Stimulated activated CD4-positive, alpha-beta T cell treated with anti-CD3 and anti-CD28 coated beads, Interleukin-4, amount 100 ng/mL, for 48 hours (primary cell): Measurements from ENCODE around the gene LYZL4.

Experiments used
- DNase-seq, 2 donors: peaks; one replicate each; pipeline ENCODE4 v3.0.0-alpha.2; 2020; ENCODE audit warnings: low read depth in 2 of 2

LYZL4 gene

GRCh38 chr3:42371776-42372175, 38.6 kb downstream of the LYZL4 start:
- DNase-seq: no peak

DNA sequence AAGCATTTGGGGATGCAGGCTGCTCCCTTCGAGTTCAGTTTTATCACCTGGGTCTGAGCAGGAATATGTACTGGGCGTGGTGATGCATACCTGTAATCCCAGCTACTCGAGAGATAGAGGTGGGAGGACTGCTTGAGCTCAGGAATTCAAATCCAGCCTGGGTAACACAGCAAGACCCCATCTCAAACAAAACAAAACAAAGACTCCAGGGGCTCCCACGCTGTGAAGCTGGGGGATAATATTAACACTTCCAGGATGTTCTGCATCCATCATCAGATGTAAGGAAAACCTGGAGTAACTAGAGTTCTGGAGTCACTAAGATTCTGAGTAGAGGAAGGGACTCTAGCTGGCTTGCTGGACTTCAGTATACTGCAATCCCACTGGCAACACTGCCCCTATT, 40.6 kb downstream of the LYZL4 start:
- no peak for DNase-seq

DNA sequence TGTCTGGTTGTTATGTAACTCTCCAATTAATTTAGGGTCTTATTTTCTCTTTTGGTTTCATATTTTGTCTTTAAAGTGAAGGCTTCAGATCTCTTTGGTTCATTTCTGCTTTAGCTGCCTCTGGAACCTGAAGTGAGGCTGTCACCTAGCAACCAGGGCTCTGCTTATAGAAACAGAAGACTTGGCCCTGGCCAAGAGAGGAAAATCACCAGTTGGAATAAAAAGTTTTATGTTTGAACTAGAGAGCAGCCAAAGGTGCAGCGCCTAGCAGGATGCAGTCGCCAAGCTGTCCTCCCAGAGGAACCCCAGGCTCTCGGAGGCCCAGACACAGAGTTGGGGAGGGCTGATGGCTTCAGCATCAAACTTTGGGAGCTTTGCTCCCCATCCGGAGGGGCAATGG, 41.1 kb downstream of the LYZL4 start:
- DNase-seq: no peak

DNA sequence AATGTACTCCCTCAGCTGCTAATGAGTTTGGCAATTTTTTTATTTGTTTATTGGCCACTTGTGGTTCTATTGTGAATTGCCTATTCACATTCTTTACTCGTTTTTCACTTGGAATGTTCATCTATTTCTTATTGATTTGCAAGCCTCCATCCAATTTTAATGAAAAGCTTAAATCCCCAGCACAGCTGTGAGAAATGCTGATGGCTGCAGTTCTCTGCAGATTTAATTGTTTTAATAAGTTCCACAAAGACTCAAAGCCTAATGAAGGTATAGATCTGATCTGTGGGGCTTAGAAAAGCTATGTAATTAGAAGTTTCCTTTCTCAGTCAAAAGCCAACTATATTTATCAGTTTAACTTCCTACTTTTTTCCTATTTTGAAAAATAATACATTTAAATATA, 41.5 kb downstream of the LYZL4 start:
- no peak for DNase-seq

DNA sequence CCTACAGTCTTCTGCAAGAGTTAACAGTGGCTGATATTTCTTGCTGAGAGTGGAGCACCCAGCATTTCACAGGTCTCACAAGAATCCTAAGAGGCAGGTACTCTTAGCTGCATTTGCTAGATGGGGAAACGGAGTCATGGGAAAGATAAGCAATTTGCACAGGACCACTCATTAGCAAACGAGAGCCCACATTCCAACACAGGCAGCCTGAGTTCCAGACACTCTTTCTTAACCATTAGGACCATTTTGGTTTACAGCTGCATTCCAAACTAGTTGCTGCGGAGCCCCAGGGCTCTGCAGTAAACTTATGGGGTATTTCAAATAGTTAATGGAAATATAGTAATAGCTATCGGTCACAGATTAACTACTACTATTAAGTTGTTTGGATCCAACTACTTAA, 42.5 kb downstream of the LYZL4 start:
- DNase-seq: no peak

DNA sequence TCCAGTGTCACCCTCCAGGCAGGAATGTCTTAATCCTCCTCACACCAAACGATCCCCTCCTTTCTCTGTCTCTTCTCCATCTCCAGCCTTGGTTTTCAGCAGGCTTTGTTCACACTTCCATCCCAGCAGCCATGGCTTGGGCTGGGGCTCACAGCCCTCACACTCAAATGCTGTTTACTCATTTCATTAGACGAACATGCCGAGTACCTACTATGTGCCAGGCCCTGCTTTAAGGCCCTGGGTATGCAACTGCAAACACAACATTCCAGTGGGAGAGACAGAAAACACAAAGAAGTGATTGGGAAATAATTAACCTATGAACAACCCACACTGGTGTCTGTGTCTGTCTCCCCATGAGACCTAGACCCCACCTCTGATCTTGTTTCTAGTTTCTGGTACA, 43.9 kb downstream of the LYZL4 start:
- DNase-seq: no peak

DNA sequence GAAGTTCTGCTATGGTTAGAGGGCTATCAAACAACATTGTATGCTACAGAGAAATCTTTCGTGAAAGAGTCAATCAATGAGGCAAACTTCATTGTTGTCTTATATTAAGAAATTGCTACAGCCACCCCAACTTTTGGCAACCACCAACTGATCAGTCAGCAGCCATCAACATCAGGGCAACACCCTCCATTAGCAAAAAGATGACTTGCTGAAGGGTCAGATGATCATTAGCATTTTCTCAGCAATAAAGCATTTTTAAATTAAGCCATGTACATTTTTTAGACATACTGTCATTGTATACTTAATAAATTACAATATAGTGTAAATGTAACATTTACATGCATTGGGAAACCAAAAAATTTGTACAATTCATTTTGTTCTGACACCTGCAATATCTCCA, 53.1 kb downstream of the LYZL4 start:
- DNase-seq: no peak

DNA sequence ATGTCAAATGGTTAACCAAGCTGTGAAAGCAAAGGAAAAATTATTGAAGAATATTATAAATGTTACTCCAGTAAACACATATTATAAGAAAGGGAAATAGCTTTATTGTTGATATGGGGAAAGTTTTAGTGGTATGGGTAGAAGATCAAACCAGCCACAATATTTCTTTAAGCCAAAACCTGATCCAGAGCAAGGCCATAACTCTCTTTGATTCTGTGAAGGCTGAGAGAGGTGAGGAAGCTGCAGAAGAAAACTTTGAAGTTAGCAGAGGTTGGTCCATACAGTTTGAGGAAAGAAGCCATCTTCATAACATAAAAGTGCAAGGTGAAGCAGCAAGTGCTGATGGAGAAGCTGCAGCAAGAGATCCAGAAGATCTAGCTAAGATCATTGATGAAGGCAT, 54.8 kb downstream of the LYZL4 start:
- DNase-seq: no peak

GRCh38 chr3:42353631-42354030, 56.8 kb downstream of the LYZL4 start:
- DNase-seq: no peak

DNA sequence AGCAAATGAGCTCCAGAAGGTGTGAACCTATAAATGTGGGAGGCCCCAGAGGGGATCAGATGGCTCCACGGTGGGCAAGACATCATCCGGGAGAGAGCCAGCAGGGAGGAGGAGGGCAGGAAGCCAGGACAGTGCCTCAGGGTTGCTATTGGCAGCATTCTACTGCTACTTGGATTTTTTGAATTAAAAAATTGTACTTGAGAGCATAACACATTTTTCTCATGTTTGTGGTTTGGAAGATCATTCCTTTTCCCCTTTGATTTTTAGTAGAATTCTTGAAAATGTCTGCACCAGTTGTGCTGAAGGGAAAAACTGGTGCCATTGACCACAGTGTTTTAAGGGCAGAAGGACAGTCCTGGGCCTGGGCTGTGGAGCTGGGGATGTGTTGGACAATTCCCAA, 59.2 kb downstream of the LYZL4 start:
- DNase-seq: no peak

DNA sequence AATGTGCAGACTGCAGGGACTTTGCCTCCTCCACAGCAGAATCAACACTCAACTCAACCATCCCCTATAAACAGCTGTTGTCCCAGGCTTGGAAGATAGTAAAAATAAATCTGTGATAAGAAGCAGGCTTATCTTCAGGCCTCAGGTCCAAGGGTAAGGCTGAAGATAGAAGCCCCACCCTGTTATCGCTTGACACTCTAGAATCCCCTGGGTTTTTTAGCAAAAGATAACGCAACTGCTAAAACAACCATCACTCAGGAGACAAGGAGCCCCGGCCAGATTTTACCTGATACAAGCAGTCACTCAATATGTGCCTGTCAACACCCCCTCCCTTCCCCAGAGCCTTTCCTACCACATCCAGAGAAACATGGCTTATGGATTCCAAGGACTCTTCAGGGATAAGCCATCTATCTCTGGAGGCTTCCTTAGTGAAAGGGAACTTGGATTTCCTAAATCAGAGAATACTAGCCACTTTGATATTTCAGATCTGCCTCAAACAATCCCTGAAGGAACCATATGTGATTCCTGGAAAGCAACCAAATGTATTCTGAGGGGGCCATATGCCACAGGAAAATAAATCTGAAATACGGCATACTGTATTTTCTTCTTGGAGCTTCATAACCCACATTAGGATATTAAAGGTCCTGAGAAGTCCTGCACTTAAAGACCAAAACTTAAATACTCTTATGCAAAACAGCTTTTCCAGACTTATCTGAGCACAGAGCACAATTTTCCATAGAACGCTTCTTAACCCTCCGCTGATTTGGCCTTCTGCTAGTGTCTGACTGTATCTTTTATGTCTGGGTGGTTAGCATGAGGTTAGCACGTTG, 60.4 kb downstream of the LYZL4 start:
- no peak for DNase-seq

GRCh38 chr3:42347928-42348327, 62.5 kb downstream of the LYZL4 start:
- no peak for DNase-seq
